HUES64 (cell line): Measurements from ENCODE around the gene ARL14EPL.

ENCODE experiments used
- H3K27ac ChIP-seq: 2 replicates; pipeline ENCODE4 v1.7.0; 2013; ENCODE audit warnings: low read depth, low read length, inconsistent platforms
- H3K27me3 ChIP-seq: 2 replicates; pipeline ENCODE4 v1.6.1; 2013; ENCODE audit warnings: mild to moderate bottlenecking, low read length; ENCODE audit not compliant: insufficient read depth
- H3K36me3 ChIP-seq: 2 replicates; pipeline ENCODE4 v1.6.1; 2013; ENCODE audit warnings: mild to moderate bottlenecking, low read length; ENCODE audit not compliant: insufficient read depth
- H3K4me1 ChIP-seq: 2 replicates; pipeline ENCODE4 v1.6.1; 2013; ENCODE audit warnings: mild to moderate bottlenecking, low read length, moderate library complexity; ENCODE audit not compliant: insufficient read depth
- H3K4me3 ChIP-seq: 2 replicates; pipeline ENCODE4 v1.5.1; 2013; ENCODE audit warnings: mild to moderate bottlenecking, low read length, moderate library complexity
- H3K9ac ChIP-seq: 2 replicates; pipeline ENCODE4 v1.6.1; 2013; ENCODE audit warnings: mild to moderate bottlenecking, low read depth, low read length
- H3K9me3 ChIP-seq: 2 replicates; pipeline ENCODE4 v1.6.1; 2013; ENCODE audit warnings: low read depth, low read length; ENCODE audit not compliant: insufficient read depth
- WGBS: fragments of 150-250, 120-280 bp; methylation state at CpG from one replicate; pipeline ENCODE4 v1.1.7; 2013; ENCODE audit warnings: missing lambda C conversion rate; 5-methylcytosine and 5-hydroxymethylcytosine counted together

The ARL14EPL gene

DNA sequence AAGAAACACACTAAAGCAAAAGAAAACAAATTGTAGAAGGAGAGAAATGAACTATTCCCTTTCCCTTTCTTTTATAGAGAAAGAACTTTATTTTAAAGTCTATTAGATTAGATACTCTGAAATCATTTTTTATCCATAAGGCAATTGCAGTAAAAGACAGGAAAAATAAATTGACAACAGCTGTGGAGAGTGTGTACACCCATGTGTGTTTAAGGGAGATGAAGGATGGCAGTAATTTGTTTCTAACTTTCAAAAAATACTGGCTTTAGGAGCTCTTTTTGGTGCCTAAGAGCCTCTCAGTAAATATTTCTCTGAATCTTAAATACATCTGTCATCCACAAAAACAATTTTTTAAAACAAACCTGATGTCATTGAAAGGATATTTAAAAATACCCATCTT lies 18.3 kb upstream of the ARL14EPL start:
- no peak overlapping the region for H3K27ac ChIP-seq
- H3K4me3 ChIP-seq = no peak overlapping the region
- no peaks in the 10 kb centered on the region for H3K4me1 ChIP-seq
- H3K27me3 ChIP-seq = no peaks in the 10 kb centered on the region
- no peaks in the 10 kb centered on the region for H3K9me3 ChIP-seq
- H3K36me3 ChIP-seq = no peaks in the 10 kb centered on the region
- H3K9ac ChIP-seq = no peak overlapping the region

DNA sequence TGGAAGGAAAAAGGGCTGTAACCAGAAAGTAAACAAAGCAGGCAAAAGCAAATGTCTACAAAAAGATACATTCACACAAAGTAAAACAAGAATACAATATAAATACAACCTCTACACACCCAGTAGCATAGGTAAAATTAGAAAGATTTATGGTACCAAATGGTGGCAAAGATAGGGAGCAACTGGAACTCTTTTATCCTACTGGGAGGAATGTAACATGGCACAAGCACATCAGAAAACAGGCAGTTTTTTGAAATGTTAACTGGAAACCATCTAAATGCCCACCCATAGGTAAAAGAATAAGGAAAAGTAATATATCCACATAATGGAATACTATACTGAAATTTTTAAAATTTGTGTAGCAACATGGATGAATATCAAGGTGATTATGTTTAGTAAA lies 8.7 kb upstream of the ARL14EPL start:
- Histone ChIP-seq H3K9ac (no peak overlapping the region), H3K36me3 (no peaks in the 10 kb centered on the region), H3K27ac (no peak overlapping the region), H3K4me3 (no peak overlapping the region), H3K27me3 (no peaks in the 10 kb centered on the region), H3K9me3 (no peaks in the 10 kb centered on the region), H3K4me1 (no peaks in the 10 kb centered on the region)

- Histone ChIP-seq H3K9ac (no peak overlapping the region), H3K36me3 (no peaks in the 10 kb centered on the region), H3K9me3 (no peaks in the 10 kb centered on the region), H3K4me3 (no peak overlapping the region), H3K27ac (no peak overlapping the region), H3K4me1 (no peaks in the 10 kb centered on the region), H3K27me3 (no peaks in the 10 kb centered on the region)
- 100% methylated on average over 1 of the region's 1 CpG for WGBS
Measured at GRCh38 chr5:116025866-116026265, 6.4 kb upstream of the ARL14EPL start.

GRCh38 chr5:116032991-116033390 lies 719 bp downstream of the ARL14EPL start:
- 88% methylated on average over 3 of the region's 3 CpGs for WGBS
- H3K9me3 ChIP-seq = no peaks in the 10 kb centered on the region
- H3K9ac ChIP-seq = no peak overlapping the region
- peaks cover 8% of the 10 kb centered on the region; the same call in 1 of the 2 replicates for H3K4me1 ChIP-seq
- H3K36me3 ChIP-seq = no peaks in the 10 kb centered on the region
- H3K4me3 ChIP-seq = no peak overlapping the region
- no peak overlapping the region for H3K27ac ChIP-seq
- no peaks in the 10 kb centered on the region for H3K27me3 ChIP-seq

DNA sequence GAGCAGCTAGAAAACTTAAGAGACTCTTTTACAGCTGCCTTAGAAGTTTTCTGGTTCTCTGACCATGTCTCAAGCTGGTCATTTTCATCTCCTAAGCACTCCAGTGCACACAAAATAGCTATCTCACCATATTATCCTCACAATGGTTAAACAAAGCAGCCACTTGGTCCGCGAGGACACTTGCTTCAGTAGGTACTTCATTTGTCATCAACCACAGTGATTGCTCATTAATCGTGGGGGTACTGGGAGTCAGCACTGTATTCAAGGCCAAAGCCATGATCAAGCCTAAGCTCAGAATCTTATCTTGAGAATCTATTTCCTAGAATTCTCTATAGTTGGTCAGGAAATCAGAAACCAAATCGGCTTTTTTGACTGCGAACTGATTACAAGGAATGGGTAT lies 2.9 kb downstream of the ARL14EPL start:
- WGBS = 96% methylated on average over 5 of the region's 5 CpGs
- H3K4me3 ChIP-seq = no peak overlapping the region
- no peak overlapping the region for H3K9ac ChIP-seq
- no peaks in the 10 kb centered on the region for H3K27me3 ChIP-seq
- H3K27ac ChIP-seq = no peak overlapping the region
- no peaks in the 10 kb centered on the region for H3K9me3 ChIP-seq
- no peaks in the 10 kb centered on the region for H3K36me3 ChIP-seq
- H3K4me1 ChIP-seq = peaks cover 13% of the 10 kb centered on the region; the same call in 1 of the 2 replicates

DNA sequence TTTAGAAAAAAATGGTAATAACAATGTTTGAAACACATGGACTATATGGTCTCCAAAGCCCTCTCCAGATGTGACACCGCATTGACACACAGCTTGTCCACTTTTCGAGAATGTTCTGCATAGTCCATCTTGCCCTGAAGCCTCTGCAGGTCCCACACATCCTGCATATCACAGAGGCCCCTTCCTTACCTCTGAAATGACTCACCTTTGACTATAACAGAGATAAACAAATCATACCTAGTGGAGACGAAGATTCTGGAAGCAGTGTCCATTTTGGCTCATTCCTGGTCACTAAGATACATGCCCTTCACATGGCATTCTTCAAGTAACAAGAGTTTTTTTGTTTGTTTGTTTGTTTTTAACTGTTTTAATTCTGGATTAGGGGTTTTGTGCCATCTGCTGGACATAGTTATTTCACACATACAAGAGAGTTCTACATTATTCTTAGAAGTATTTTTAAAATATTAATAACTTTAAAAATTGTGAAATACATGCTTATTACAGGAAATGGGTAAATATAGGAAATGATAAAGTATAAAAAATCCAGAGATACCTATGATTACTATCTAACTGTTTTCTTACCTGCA lies 5.1 kb downstream of the ARL14EPL start:
- Histone ChIP-seq H3K36me3 (no peaks in the 10 kb centered on the region), H3K27me3 (no peaks in the 10 kb centered on the region), H3K4me3 (no peak overlapping the region), H3K27ac (no peak overlapping the region), H3K9ac (no peak overlapping the region), H3K4me1 (peaks cover 8% of the 10 kb centered on the region; the same call in 1 of the 2 replicates), H3K9me3 (no peaks in the 10 kb centered on the region)
- WGBS = 81% methylated on average over 3 of the region's 3 CpGs

DNA sequence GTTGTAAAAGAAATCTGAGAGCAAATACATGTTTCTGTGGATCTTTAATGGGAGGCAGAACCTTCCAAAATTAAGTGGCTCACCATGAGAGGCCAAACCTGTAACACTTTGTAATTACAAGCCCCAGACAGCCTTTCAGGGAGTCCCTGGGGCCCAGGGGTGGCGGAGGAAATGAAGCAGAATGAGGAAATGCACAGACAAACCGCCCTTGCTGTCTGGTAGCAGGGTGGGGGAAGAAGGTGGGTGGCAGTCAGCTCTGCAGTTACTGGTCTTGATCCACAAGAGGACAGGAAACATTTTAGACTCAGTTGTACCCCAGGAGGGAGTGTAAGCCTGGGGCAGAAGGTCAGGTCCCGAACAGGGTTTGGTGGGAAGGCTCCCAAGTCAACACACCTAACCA lies 6.5 kb downstream of the ARL14EPL start:
- H3K4me3 ChIP-seq = no peak overlapping the region
- WGBS = 84% methylated on average over 3 of the region's 3 CpGs
- H3K9me3 ChIP-seq = no peaks in the 10 kb centered on the region
- H3K9ac ChIP-seq = no peak overlapping the region
- no peaks in the 10 kb centered on the region for H3K27me3 ChIP-seq
- no peak overlapping the region for H3K27ac ChIP-seq
- H3K4me1 ChIP-seq = 0 out of 2 replicates have a peak, but pooled peaks cover 5% of the 10 kb centered on the region
- H3K36me3 ChIP-seq = no peaks in the 10 kb centered on the region

- H3K4me1 ChIP-seq = 0 out of 2 replicates have a peak, but pooled peaks cover 5% of the 10 kb centered on the region
- H3K27me3 ChIP-seq = no peaks in the 10 kb centered on the region
- no peak overlapping the region for H3K9ac ChIP-seq
- H3K27ac ChIP-seq = no peak overlapping the region
- H3K9me3 ChIP-seq = no peaks in the 10 kb centered on the region
- no peaks in the 10 kb centered on the region for H3K36me3 ChIP-seq
- H3K4me3 ChIP-seq = no peak overlapping the region
Measured at GRCh38 chr5:116042375-116042774, 10.1 kb downstream of the ARL14EPL start.

DNA sequence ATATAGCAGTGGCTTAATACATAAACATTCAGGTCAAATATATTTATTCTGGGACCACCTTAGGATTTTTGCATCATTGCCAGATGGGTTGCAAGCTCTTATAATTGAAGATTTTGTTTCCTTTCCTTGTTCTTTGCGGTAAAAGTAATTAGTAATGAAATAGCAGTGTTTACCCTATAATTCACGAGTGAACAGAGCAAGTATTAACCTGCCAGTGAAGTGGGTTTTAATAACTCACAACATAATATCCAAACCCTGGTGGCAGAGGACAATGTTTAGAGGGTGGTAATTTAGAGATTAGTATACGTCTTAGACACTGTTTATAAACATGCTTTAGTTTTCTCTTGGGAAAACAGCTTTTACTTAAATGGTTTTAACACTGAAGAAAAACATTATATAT lies 11.8 kb downstream of the ARL14EPL start:
- no peaks in the 10 kb centered on the region for H3K9me3 ChIP-seq
- no peak overlapping the region for H3K9ac ChIP-seq
- WGBS = 100% methylated on average over 1 of the region's 3 CpGs
- H3K4me3 ChIP-seq = no peak overlapping the region
- H3K4me1 ChIP-seq = 0 out of 2 replicates have a peak, but pooled peaks cover under 1% of the 10 kb centered on the region
- H3K27me3 ChIP-seq = no peaks in the 10 kb centered on the region
- H3K27ac ChIP-seq = no peak overlapping the region
- H3K36me3 ChIP-seq = no peaks in the 10 kb centered on the region

GRCh38 chr5:116045821-116046220 lies 13.5 kb downstream of the ARL14EPL start:
- no peak overlapping the region for H3K9ac ChIP-seq
- no peaks in the 10 kb centered on the region for H3K36me3 ChIP-seq
- WGBS = 97% methylated on average over 2 of the region's 2 CpGs
- H3K27ac ChIP-seq = no peak overlapping the region
- no peaks in the 10 kb centered on the region for H3K9me3 ChIP-seq
- no peak overlapping the region for H3K4me3 ChIP-seq
- H3K4me1 ChIP-seq = no peaks in the 10 kb centered on the region
- H3K27me3 ChIP-seq = no peaks in the 10 kb centered on the region

- H3K27ac ChIP-seq = no peak overlapping the region
Measured at GRCh38 chr5:116046261-116046660, 14.0 kb downstream of the ARL14EPL start.

GRCh38 chr5:116046823-116047222 lies 14.6 kb downstream of the ARL14EPL start:
- H3K4me3 ChIP-seq = no peak overlapping the region
- H3K9ac ChIP-seq = no peak overlapping the region
- no peaks in the 10 kb centered on the region for H3K27me3 ChIP-seq
- no peaks in the 10 kb centered on the region for H3K9me3 ChIP-seq
- no peaks in the 10 kb centered on the region for H3K4me1 ChIP-seq
- H3K36me3 ChIP-seq = no peaks in the 10 kb centered on the region
- WGBS = 92% methylated on average over 2 of the region's 2 CpGs
- no peak overlapping the region for H3K27ac ChIP-seq

More at GRCh38 chr5:116046261-116046660, 14.0 kb downstream of the ARL14EPL start:
- no peaks in the 10 kb centered on the region for H3K36me3 ChIP-seq
- WGBS = 91% methylated on average over 3 of the region's 3 CpGs
- H3K9ac ChIP-seq = no peak overlapping the region
- H3K9me3 ChIP-seq = no peaks in the 10 kb centered on the region
- no peak overlapping the region for H3K4me3 ChIP-seq
- H3K4me1 ChIP-seq = no peaks in the 10 kb centered on the region
- H3K27me3 ChIP-seq = no peaks in the 10 kb centered on the region
